LNCaP clone FGC (cell line): Measurements from ENCODE around the gene LDLRAD3.

Experiments used
- DNase-seq: peaks from one replicate; pipeline ENCODE4 v3.0.0-alpha.2; 2011; ENCODE audit warnings: low read depth
- H3K4me3 ChIP-seq: 2 replicates; pipeline ENCODE4 v1.5.1; 2011; ENCODE audit warnings: mild to moderate bottlenecking, low read depth, low read length, control low read depth
- TF ChIP-seq, protein P1 (sequence below): IDR thresholded peaks from 2 replicates; pipeline ENCODE4 v1.5.1; 2012; ENCODE audit warnings: mild to moderate bottlenecking; ENCODE audit not compliant: control insufficient read depth, insufficient read depth; ENCODE audit errors: extremely low read depth

The LDLRAD3 gene

DNA sequence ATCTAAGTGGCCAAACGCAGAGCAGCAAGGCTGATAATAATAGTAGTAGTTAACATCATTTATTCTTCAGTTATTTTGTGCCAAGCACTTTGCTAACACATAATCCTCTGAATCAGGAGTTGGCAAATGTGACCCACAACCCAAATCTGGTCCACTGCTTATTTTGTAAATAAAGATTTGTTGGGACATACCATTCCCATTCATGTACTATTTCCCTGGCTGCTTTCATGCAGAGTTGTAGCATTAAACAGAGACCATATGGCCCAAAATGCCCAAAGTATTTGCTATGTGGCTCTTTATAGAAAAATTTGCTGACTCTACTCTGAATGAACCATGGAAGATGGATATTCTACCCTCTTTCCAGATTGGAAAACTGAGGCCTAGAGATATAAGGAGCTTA lies 295.0 kb downstream of the LDLRAD3 start:
- H3K4me3 ChIP-seq, result no peak overlapping the region
- TF ChIP-seq, protein P1, sequence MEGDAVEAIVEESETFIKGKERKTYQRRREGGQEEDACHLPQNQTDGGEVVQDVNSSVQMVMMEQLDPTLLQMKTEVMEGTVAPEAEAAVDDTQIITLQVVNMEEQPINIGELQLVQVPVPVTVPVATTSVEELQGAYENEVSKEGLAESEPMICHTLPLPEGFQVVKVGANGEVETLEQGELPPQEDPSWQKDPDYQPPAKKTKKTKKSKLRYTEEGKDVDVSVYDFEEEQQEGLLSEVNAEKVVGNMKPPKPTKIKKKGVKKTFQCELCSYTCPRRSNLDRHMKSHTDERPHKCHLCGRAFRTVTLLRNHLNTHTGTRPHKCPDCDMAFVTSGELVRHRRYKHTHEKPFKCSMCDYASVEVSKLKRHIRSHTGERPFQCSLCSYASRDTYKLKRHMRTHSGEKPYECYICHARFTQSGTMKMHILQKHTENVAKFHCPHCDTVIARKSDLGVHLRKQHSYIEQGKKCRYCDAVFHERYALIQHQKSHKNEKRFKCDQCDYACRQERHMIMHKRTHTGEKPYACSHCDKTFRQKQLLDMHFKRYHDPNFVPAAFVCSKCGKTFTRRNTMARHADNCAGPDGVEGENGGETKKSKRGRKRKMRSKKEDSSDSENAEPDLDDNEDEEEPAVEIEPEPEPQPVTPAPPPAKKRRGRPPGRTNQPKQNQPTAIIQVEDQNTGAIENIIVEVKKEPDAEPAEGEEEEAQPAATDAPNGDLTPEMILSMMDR, result no peak
- no peak for DNase-seq

DNA sequence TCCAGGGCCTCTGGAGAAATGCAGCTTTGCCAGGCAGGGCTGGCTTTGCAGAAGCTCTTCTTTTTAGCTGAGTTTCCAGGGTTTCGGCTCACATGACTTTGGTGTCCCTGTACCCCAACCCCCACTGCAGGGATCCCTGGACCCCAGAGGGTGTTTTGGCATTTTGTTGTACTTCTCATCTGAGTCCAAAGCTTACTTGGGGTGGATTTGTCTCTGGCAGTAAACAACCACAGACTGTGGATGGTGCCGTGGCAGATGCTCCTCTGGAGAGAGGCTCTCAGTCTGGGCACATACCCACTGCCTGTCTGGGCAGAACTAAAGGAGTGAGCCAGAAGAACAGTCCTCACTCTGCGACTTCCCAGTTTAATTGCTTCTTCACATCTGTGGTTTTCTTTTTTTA lies 295.8 kb downstream of the LDLRAD3 start:
- no peak overlapping the region for H3K4me3 ChIP-seq
- TF ChIP-seq, protein P1, result no peak
- DNase-seq, result no peak

DNA sequence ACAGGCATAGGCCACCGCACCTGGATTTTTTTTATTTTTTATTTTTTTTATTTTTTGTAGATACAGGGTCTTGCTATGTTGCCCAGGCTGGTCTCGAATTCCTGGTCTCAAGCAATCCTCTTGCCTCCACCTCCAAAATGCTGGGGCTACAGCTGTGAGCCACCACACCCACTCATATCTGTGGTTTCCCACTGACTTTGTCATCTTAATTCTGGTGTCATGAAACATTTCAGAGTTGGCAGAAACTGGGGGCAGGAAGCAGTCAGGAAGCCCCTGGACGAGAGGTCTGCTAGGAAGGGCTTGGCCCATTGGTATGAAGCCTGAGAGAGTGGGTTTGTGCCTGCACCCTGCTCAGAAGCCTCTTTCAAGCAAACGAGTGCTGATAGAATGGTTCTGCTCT lies 296.3 kb downstream of the LDLRAD3 start:
- no peak for DNase-seq
- TF ChIP-seq, protein P1, result no peak
- H3K4me3 ChIP-seq, result no peak overlapping the region

DNA sequence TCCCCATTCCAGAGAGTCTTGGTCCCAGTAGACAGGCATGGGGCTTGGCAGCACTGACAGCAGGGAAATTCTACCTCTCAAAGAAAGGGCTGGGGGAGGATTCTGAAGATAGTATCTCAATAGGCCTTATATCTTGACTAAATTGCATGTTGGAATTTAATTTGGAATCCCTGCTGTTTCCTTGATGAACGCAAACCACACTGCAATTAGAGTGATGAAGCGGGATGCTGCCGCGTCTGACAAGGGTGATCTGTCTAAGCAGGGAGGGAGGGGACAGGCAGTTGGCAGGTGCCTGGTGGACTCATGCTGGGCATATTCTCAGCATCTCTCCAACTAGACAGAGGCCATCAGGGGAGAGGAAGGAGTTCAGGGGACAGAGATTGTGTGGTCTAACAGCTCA lies 296.9 kb downstream of the LDLRAD3 start:
- H3K4me3 ChIP-seq, result no peak overlapping the region
- DNase-seq, result no peak
- TF ChIP-seq, protein P1, result no peak

DNA sequence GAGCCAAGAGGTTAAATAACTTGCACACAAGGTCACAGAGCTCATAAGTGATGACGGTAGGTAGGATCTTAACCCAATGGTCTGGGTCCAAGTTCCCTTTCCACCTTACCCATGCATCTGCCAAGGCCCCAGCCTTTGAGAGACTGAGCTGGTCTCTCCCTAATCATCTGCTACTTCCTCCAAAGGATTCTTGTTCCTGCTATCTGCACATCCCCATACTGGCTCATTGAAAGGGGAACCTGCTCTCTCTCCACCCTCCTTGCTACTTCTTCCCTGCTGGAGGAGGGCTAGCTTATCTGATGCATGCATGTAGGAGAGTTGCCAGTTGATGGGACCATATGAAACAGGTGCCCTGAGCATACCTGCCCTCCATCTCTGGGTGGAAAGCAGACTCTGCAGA lies 297.6 kb downstream of the LDLRAD3 start:
- no peak overlapping the region for H3K4me3 ChIP-seq
- TF ChIP-seq, protein P1, result no peak
- no peak for DNase-seq

DNA sequence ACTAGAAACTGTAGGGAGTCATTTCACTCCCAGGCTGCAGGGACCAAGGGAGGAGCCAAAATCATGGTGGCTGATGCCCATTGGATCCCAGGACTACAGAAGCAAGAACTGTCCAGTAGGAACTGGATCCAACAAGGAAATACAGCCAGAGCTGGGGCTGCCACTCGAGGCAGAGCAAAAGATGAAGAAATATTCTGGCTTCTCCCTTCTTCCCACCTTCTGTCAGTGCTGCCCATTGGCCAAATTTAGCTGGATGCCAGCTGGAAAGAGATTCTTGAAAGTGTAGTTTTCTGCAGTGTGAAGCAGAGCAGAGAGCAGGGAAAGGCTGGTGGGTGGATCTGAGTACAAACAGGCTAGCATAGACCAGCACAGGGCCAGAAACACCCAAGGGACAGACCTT lies 299.8 kb downstream of the LDLRAD3 start:
- H3K4me3 ChIP-seq, result no peak overlapping the region
- TF ChIP-seq, protein P1, result no peak
- no peak for DNase-seq

DNA sequence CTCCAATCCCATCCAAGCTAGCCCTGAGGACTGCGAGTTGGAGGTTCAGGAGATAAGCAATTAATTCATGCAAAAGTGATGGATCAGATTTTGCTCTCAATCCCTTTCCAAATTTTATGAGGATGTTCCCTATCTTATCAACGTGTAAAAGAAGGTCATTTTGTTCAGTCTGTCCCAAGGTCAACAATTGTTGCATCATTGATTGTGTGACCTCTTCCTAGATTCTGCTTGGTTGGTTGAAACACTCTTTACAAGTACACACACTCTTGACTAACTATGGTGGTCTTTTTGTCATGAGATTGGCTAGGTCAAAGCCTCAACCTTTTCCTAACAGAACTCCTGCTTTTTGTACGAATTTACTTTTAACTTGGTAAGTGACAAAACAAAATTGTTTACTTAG lies 303.6 kb downstream of the LDLRAD3 start:
- no peak for DNase-seq
- H3K4me3 ChIP-seq, result no peak overlapping the region
- TF ChIP-seq, protein P1, result no peak
